Adrenal gland (tissue), 5 donors: Measurements from ENCODE around the gene RSAD1.

Experiments
- POLR2A ChIP-seq, 2 donors: fragments of 450-650 bp; IDR thresholded peaks; one replicate each; pipeline ENCODE4 v1.6.1; 2017; ENCODE audit warnings: antibody characterized with exemption in 2 of 2, mild to moderate bottlenecking in 2 of 2, moderate library complexity in 1 of 2
- TF ChIP-seq, protein P1 (sequence below), 6 experiments: fragments of 450-650 bp in 4 of 6; fragments of 200-600 bp in 2 of 6; sonication (generic) in 1 of 6; IDR thresholded peaks; 1 replicate in 5 of 6; 2 replicates in 1 of 6; pipeline versions ENCODE4 v1.5.1 to v1.8.0; 2016 to 2021; ENCODE audit warnings: antibody characterized with exemption in 6 of 6, mild to moderate bottlenecking in 2 of 6, moderate library complexity in 1 of 6
- donor health status: DM: no; HTN: no; CAD: no.

DNA sequence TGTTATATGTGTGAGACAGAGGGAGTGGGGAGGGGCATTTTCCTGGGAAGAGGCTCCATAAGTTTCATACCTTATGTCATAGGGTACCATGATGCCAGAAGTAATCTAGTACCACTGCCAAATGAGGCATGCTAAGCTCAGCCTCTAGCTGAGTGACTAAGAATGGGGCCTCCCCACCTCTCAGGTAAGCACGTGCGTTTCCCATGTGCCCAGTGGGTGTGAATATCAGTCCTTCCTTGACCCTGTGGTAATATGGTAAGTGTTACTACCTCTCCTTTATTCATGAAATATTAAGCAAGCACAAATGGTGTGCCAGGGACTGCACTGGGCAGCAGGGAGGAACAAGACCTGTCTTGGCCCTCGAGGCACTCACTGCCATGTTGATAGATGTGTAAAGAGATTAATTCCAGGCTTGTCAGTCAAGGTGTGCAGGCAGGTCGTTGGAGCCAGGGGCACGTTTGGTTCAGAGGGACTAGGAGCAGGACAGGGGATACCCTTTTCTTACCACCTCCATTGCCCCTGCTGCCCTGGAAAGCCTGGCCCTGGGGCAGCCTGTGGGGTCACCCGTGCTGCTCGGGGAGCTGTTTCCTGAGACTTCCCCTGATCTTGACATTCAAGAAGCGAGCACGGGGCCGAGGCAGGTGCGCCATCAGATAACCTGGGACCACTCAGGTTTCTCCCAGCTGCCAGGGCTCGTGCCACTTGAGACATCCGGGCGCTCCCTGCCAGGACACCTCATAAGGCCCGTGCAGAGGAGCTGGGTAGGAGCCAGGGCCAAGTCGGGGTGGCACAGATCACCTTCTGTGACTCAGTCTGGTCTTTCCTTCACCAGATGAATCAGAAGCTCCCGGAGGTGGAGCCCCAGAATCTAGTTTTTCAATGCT, 8.8 kb downstream of the RSAD1 start:
- TF ChIP-seq POLR2A (IDR thresholded peaks at IDR 0.05), result no peak
- TF ChIP-seq, protein P1, sequence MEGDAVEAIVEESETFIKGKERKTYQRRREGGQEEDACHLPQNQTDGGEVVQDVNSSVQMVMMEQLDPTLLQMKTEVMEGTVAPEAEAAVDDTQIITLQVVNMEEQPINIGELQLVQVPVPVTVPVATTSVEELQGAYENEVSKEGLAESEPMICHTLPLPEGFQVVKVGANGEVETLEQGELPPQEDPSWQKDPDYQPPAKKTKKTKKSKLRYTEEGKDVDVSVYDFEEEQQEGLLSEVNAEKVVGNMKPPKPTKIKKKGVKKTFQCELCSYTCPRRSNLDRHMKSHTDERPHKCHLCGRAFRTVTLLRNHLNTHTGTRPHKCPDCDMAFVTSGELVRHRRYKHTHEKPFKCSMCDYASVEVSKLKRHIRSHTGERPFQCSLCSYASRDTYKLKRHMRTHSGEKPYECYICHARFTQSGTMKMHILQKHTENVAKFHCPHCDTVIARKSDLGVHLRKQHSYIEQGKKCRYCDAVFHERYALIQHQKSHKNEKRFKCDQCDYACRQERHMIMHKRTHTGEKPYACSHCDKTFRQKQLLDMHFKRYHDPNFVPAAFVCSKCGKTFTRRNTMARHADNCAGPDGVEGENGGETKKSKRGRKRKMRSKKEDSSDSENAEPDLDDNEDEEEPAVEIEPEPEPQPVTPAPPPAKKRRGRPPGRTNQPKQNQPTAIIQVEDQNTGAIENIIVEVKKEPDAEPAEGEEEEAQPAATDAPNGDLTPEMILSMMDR (IDR thresholded peaks at IDR 0.05), result no peak
